Thyroid gland (tissue), 4 donors: Measurements from ENCODE around the gene GRM6. TPM values are rescaled to one million over a fixed set of nuclear protein-coding genes. Genes with fewer than 3 reads are reported as not detected.

Experiments
- DNase-seq, 2 donors: peaks; one replicate each; pipeline ENCODE4 v3.0.0-alpha.2; 2019
- H3K27ac ChIP-seq, 3 donors: fragments of 200-600 bp; sonication (generic); 1 replicate in 2 of 3; 2 replicates in 1 of 3; pipeline ENCODE4 v1.5.1; 2016 to 2019; ENCODE audit warnings: mild to moderate bottlenecking in 1 of 3, moderate library complexity in 1 of 3
- H3K27me3 ChIP-seq: fragments of 200-600 bp; sonication (generic); one replicate; pipeline ENCODE4 v1.5.1; 2019
- H3K36me3 ChIP-seq, 2 donors: fragments of 200-600 bp; sonication (generic); one replicate each; pipeline ENCODE4 v1.5.1; 2016 to 2019
- H3K4me1 ChIP-seq, 2 donors: fragments of 200-600 bp; sonication (generic); one replicate each; pipeline ENCODE4 v1.5.1; 2017 to 2019
- H3K4me3 ChIP-seq, 3 donors: fragments of 200-600 bp; sonication (generic); replicated peaks in 1 of 3; 1 replicate in 2 of 3; 2 replicates in 1 of 3; pipeline ENCODE4 v1.5.1; 2016; ENCODE audit warnings: mild to moderate bottlenecking in 1 of 3
- H3K9me3 ChIP-seq: fragments of 200-600 bp; sonication (generic); one replicate; pipeline ENCODE4 v1.5.1; 2017
- CTCF ChIP-seq, 6 experiments: fragments of 200-600 bp in 3 of 6; fragments of 450-650 bp in 3 of 6; sonication (generic) in 3 of 6; IDR thresholded peaks; one replicate each; pipeline ENCODE4 v1.5.1; 2016 to 2019; ENCODE audit warnings: antibody characterized with exemption in 6 of 6, mild to moderate bottlenecking in 2 of 6, inconsistent platforms in 1 of 6, moderate library complexity in 1 of 6
- POLR2A ChIP-seq, 2 donors: fragments of 450-650 bp; IDR thresholded peaks; one replicate each; pipeline ENCODE4 v1.6.1; 2017; ENCODE audit warnings: antibody characterized with exemption in 2 of 2, mild to moderate bottlenecking in 2 of 2, moderate library complexity in 1 of 2
- WGBS, 2 donors: methylation state at CpG; one replicate each; pipeline ENCODE4 v1.1.5; 2017; 5-methylcytosine and 5-hydroxymethylcytosine counted together
- intact Hi-C: fragments of 100-400 bp; cut with DNase I; formaldehyde crosslinking; loops from one replicate; pipeline ENCODE4 v1.15.1; 2023
- total RNA-seq, 4 donors: library from RNA; depleted of rRNA; stranded (reverse); fragments of >200 nt; gene quantifications; one replicate each; pipeline ENCODE4 v1.2.3, GENCODE V29; 2016

Gene GRM6
- total RNA-seq, 4 donors from 2014 or later = not detected

GRCh38 chr5:178990491-178990890 is 4.6 kb downstream of the GRM6 start:
- TF ChIP-seq POLR2A (IDR thresholded peaks at IDR 0.05) = no peak
- no peaks in the 10 kb centered on the region for H3K27me3 ChIP-seq
- H3K27ac ChIP-seq = no peak overlapping the region
- intact Hi-C loops = no loop called here
- no peak for DNase-seq
- no peak overlapping the region for H3K4me3 ChIP-seq
- no peaks in the 10 kb centered on the region for H3K9me3 ChIP-seq
- H3K4me1 ChIP-seq = no peaks in the 10 kb centered on the region
- H3K36me3 ChIP-seq = no peaks in the 10 kb centered on the region
- 90 to 94% methylated on average over 8 to 9 of the region's 12 CpGs for WGBS, 2 donors

GRCh38 chr5:178989311-178989710 is 5.8 kb downstream of the GRM6 start:
- Histone ChIP-seq H3K27me3 (no peaks in the 10 kb centered on the region), H3K36me3 (no peaks in the 10 kb centered on the region), H3K4me3 (no peak overlapping the region), H3K27ac (no peak overlapping the region), H3K4me1 (no peaks in the 10 kb centered on the region), H3K9me3 (no peaks in the 10 kb centered on the region)
- intact Hi-C loops = no loop called here
- no peak for TF ChIP-seq POLR2A (IDR thresholded peaks at IDR 0.05)
- no peak for TF ChIP-seq CTCF (IDR thresholded peaks at IDR 0.05)
- 83 to 93% methylated on average over 3 to 4 of the region's 7 CpGs for WGBS, 2 donors
- DNase-seq = no peak

- Histone ChIP-seq H3K27me3 (no peaks in the 10 kb centered on the region), H3K36me3 (no peaks in the 10 kb centered on the region), H3K4me3 (no peak overlapping the region), H3K27ac (no peak overlapping the region), H3K4me1 (no peaks in the 10 kb centered on the region), H3K9me3 (no peaks in the 10 kb centered on the region)
- intact Hi-C loops = no loop called here
- TF ChIP-seq CTCF (IDR thresholded peaks at IDR 0.05) (no peak), POLR2A (IDR thresholded peaks at IDR 0.05) (no peak)
- WGBS, 2 donors = 95 to 96% methylated on average over 21 to 25 of the region's 27 CpGs
- DNase-seq = no peak
Observed at GRCh38 chr5:178988436-178989220, 6.5 kb downstream of the GRM6 start.

- no peak overlapping the region for H3K4me3 ChIP-seq
- no peaks in the 10 kb centered on the region for H3K36me3 ChIP-seq
- no peaks in the 10 kb centered on the region for H3K4me1 ChIP-seq
- no peaks in the 10 kb centered on the region for H3K9me3 ChIP-seq
- no peak overlapping the region for H3K27ac ChIP-seq
- no peaks in the 10 kb centered on the region for H3K27me3 ChIP-seq
- intact Hi-C loops = no loop called here
- no peak for TF ChIP-seq CTCF (IDR thresholded peaks at IDR 0.05)
- no peak for TF ChIP-seq POLR2A (IDR thresholded peaks at IDR 0.05)
- no peak for DNase-seq
- WGBS, 2 donors = 94 to 96% methylated on average over 34 to 40 of the region's 43 CpGs
Observed at GRCh38 chr5:178986326-178986960, 8.7 kb downstream of the GRM6 start.

- Histone ChIP-seq H3K27me3 (no peaks in the 10 kb centered on the region), H3K36me3 (no peaks in the 10 kb centered on the region), H3K27ac (no peak overlapping the region), H3K4me1 (no peaks in the 10 kb centered on the region), H3K4me3 (no peak overlapping the region), H3K9me3 (no peaks in the 10 kb centered on the region)
- intact Hi-C loops = no loop called here
- DNase-seq = no peak
- TF ChIP-seq CTCF (IDR thresholded peaks at IDR 0.05) (no peak), POLR2A (IDR thresholded peaks at IDR 0.05) (no peak)
- 95 to 98% methylated on average over 37 of the region's 37 CpGs for WGBS, 2 donors
Observed at GRCh38 chr5:178984145-178985072, 10.7 kb downstream of the GRM6 start.
